GM15510 (cell line): ENCODE data around the gene CLASP1.

Experiments
- POLR2A ChIP-seq: IDR thresholded peaks from 3 replicates; pipeline ENCODE4 v1.6.1; 2011; ENCODE audit warnings: borderline replicate concordance; ENCODE audit not compliant: insufficient read length; ENCODE audit errors: extremely low read depth

The CLASP1 gene

DNA sequence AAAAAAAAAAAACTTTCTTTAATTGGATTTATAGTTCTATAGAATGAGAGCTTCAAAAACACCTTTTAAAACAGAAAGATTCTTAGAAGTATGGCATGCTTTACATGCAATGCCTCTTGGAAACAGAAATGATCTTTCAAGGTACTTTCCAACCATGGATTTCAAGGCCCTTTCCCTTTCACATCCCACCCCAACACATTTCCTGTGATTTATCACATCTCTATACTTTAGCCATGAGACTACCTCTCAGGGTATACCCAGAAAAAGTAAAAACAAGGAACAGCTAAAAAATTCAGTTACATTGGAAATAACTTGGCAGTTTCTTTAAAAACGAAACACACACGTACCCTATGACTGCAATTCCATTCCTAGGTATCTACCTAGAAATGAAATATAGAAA, 103.3 kb downstream of the CLASP1 start:
- no peak for TF ChIP-seq POLR2A

DNA sequence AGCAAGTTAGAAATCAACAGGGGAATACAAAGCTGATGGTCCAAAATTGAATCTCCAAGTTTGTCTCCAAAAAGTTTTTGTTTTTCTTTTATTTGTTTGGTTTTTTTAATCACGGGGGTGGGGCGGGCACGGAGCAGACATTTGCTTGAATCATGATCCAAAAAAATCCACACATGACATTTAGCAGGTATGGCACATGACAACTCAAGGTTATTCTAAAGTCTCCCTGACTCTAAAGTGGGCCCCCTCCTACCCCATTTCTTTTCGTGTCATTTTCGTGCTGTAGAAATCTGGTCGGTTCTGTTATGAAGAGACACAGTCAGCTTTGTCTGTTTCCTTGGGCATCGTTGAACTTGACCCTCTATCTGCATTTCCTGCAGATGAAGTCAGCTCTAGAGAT, 104.0 kb downstream of the CLASP1 start:
- no peak for TF ChIP-seq POLR2A

DNA sequence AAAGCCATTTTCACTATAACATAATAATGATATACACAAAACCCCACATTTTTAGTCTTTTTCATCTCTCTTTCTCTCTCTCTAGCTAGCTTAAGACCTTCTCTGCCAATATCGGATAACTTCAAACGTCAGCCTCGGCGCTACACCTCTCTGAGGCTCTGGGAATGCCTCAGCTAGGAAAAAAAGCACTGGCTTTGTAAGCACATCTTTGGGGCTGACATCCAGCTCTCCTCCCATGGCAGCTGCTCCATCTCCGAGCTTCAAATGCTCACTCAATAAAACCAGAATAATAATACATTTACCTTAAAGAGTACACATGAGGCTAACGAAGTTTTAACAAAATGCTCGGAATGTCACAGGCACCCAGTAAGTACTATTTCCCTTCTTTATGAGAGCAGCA, 107.8 kb downstream of the CLASP1 start:
- no peak for TF ChIP-seq POLR2A

DNA sequence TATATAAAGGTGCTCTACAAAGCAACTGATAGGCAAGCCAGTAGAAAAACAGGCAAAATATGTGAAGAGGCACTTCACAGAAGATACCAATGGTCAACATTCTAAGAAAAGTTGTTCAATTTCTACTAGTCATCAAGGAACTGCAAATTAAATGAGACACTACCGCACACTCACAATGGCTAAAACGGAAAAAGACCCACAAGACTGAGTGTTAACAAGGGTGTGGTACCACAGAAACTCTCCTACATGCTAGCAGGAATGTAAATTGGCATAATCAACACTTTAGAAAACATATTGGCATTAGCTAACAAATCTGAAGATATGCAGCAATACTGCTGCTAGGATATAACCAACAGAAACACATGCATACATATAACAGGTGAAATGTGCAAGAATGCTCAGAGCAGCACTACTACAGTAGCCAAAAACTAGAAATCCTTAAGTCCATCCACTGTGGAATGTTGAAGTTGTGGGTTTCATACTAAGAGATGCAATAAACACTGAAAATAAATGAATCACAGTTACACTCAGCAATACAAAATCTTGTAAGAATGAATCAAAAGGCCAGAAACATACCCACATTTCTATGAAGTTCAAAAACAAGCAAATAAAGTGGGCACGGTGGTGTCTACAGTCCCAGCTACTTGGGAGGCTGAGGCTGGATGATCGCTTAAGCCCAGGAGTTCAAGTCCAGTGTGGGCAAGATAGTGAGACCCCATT, 109.4 kb downstream of the CLASP1 start:
- no peak for TF ChIP-seq POLR2A

DNA sequence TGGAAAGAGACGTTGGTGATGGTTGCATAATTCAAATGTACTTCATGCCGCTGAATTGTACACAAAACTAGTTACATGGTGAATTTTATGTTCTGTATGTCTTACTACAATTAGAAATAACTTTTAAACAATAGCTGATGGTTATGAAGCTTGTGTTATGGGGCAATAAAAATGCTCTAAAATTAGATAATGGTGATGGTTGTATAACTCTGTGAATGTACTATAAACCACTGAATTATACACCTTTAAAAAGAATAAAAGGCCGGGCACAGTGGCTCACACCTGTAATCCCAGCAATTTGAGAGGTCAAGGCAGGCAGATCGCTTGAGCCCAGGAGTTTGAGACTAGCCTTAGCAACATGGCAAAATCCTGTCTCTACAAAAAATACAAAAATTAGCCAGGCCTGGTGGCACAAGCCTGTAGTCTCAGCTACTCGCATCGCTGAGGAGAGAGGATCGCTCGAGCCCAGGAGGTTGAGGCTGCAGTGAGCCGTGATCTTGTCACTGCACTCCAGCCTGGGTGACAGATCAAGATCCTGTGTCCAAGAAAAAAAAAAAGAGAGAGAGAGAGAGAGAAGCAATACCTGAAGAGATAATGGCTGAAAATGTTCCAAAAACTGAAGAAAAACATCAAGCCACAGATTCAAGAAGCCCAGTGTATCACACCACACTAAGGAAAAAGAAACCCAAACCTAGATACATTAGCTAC, 112.3 kb downstream of the CLASP1 start:
- TF ChIP-seq POLR2A = no peak

DNA sequence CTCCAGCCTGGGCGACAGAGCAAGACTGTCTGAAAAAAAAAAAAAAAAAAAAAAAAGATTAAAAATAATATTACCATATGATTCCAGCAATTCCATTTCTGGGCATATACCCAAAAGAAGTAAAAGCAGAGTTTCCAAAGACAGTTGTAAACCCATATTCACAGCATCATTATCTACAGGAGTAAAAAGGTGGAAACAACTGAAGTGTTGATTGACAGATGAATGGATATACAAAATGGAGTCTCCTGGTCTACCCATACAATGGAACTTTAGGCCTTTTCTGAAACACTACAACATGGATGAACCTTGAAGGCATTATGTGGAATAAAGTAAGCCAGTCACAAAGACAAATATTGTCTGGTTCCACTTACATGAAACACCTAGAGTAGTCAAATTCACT, 112.9 kb downstream of the CLASP1 start:
- TF ChIP-seq POLR2A = no peak

DNA sequence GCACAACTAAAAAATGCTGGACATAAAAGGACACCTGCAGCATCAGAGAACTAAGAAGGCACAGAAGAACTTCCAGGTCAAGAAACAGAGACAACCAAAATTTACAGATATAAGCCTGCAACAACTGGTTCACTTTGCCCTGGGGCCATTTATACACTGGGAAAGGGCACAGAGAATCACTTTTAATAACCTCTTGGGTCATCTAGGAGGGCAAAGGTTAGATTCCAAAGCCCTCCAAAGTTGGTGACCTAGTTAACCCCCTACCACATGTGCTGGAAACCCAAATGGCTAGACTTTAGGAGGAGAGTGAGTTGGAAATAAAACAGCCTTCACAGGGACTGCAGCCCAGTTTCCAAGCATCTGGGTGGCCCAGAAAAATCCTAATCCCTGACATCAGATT, 115.3 kb downstream of the CLASP1 start:
- TF ChIP-seq POLR2A = no peak

DNA sequence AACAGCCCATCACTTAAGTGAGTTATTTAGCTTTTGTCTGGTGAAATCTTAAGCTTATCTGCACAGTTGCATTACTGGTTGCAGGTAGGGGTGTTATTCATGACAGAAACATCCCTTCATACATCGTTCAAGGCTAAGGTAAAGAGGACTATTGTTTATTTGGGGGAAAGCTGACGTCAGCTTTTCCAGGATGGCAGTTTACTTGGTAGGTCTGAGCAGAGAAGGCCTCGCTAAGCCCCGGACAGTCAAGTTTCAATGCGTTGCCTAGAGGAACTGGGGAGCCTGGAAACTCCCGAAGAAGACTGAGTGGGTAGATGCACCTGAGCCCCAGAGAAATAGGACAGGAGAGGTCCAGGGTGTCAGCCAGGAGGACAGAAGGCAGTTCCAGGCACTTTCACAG, 116.4 kb downstream of the CLASP1 start:
- TF ChIP-seq POLR2A = no peak

GRCh38 chr2:121532347-121532766, 116.9 kb downstream of the CLASP1 start:
- no peak for TF ChIP-seq POLR2A

DNA sequence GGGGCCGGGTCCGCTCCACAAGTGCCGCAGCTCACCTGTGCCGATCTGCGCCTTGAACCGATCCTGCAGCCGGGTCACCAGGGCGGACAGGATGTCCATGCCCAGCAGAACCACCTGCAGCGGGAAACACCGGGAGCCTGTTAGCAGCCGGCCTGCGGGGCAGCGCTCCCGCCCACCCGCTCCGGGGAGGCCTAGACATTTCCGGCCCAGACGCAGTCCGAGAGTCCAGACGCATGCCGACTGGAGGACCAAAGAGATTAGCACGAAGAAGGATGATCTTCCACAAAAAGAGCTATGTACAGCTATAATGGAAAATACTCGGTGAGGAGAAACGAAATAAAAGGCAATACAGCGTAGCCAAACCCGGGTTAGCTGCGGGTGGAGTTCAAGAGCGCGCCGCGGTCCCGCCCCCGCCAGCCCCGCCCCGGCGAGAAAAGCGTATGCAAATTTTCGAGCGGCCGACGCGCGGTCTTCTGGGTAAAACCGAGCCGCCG, 119.0 kb downstream of the CLASP1 start:
- no peak for TF ChIP-seq POLR2A

- no peak for TF ChIP-seq POLR2A
Measured at GRCh38 chr2:121529439-121530211, 119.6 kb downstream of the CLASP1 start.

DNA sequence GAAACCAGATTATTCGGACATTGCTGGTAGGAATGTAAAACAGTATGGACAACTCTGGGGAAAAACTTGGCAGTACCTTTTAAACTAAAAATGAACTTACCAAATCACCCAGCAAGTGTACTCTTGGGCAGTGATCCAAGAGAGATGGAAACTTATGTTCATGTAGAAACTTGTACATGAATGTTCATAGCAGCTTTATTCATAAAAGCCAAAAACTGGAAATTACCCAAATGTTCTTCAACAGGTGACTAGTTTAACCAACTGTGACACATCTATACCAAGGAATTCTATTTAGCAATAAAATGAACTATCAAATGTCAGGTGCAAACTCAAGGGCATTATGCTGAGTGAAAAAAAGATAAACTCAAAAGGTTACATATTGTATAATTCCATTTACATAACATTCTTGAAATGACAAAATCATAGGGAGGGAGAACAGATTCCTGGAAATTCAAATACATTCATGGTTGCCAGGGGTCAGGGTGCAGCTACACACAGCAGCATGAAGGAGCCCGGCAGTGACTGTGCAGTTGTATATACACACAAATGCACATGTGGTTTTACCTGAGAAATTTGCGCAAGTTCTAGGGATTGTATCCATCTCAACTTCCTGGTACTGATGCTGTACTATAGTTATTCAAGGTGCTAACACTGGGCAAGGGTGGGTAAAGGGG, 122.1 kb downstream of the CLASP1 start:
- no peak for TF ChIP-seq POLR2A

DNA sequence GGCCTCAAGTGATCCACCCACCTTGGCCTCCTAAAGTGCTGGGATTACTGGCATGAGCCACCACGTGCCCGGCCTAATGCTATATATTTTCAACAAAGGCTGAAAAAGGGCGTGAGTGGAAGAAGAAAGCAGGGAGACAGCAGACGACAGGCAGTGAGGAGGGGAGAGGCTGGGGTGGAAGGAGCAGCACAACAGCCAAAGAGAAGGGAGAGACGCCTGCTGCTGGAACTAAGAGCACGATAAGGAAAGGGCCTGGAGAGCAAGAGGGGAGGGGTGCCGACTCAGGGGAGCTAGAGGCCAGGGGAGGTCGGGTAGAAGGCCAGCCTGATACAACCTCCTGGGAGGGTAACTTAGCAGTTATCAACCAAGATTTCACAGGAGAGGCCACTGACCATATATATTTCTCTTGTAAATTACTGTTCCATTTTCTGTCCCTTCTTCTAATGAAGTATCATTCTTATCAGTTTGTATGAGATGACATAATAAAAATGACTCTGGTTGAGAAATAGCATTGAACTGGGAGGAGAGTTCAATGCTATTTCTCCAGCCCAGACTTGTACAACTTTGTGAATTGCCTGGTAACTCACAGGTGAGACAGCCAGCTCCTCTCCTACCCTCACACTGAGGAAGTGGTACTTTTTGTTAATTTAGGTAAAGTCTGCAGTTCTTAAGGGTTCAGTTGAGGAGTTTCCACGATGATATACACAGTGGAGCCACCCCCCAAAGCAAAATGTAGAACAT, 124.4 kb downstream of the CLASP1 start:
- TF ChIP-seq POLR2A = no peak

DNA sequence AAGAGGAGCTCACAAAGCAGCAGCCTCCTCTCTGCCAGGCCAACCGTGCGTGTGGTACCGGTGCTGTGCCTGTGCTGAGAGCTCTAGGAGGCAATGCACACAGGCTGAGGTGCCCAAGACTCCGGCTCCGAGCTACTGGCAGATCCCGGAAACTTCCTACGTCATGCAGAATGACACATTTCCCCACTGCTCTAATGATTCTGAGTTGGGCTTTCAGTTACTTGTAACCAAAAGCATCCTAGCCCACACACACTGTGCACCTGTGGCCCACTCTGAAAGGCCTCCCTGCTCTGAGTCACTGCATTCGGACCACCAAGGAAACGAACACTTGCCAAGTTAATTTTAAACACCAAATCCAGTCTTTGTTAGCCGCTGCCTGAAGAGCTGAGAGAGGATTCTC, 127.9 kb downstream of the CLASP1 start:
- no peak for TF ChIP-seq POLR2A

- TF ChIP-seq POLR2A = no peak
Measured at GRCh38 chr2:121520641-121520994, 128.6 kb downstream of the CLASP1 start.
